HG03175 (cell line): ENCODE data around the gene SYNPO.

Experiments
- ATAC-seq: cut with Tn5 transposase; IDR thresholded peaks from one replicate; pipeline ENCODE4 v1.9.1; 2021; ENCODE audit warnings: mild to moderate bottlenecking, moderate library complexity; ENCODE audit not compliant: unreplicated experiment

The SYNPO gene

DNA sequence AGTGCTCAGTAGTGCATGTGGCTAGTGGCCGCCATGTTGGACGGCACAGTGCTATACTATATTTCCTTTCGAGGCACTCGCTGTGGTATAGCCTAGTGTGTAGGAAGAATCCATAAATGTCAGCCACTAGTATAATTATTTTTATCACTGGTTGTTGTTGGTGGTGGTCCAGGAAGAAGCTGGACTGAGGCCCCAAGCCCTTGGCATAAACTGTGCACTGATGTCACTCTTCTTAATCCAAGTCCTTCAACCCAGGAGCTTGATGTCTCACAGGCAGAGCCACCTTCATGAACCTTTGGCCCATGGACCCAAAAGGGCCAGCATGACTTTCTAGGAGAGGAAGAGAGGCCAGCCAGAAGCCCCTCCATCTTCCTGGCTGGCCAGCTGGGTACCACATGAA lies 32.5 kb upstream of the SYNPO start:
- no peak for ATAC-seq

DNA sequence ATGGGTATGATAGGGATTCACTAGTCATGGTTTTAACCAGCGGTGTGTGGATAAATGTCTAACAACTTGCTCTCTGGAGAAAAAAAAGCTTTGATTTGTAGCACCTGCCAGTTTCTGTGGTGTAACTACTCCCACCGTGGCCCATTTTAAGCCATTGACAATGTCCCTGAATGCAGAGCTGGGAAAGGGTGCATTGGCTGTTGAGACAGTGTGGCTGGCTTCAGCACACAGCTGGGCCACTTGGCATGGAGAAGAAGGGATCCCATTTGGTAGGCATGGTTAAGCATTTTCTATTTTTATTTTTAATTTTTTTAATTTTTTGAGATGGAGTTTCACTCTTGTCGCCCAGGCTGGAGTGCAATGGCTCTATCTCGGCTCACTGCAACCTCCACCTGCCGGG lies 31.5 kb upstream of the SYNPO start:
- no peak for ATAC-seq

DNA sequence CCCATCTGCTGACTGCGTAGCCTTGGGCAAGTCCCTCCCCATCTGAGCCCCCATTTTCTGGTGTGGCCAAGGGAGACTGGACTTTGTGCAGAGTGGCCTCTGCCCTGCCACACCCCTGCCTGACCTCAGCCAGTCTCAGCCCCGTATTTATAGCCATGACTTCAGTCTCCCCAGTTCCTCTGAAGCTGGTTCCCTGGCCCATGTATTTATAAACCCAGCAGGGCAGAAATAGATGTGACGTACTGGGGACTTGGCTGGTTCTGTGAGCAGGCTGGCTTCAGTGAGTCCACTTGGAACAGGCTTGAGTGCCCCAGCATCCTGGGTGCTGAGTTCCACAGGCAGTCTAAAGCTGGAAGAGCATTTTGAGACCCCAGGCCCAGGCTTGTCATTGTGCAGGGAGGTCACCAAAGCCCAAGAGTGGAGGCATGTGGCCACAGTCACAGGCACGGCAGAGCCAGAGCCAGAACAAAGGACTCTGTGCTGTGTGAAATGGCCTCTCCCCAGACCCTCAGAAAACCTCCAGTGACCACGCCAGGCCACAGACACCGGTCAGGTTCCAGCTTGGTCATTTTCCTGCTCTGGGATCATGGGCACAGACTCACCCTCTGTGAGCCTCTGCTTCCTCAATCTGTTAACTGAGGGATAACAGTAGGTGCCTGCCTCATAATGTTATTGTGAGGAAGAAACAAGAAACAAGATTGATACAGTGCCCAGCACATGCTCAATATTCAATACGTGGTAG lies 30.4 kb upstream of the SYNPO start:
- ATAC-seq, result no peak

DNA sequence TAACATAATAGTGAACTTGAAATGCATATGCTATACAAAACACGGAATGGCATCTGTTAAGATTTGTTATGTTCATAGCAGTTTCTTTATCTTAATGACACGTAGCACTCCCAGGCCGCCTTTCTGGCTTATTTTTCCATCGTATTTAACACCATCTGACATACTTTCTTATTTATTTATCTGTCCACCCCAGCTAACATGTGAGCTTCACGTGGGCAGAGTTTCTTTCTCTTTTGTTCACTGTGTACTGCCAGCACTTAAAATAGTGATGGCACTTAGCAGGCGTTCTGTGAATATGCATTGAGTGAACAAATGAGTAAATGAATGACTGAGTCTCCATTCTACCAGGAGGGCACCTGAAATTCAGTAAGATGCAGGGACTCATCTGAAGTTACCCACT lies 29.4 kb upstream of the SYNPO start:
- ATAC-seq, result no peak

DNA sequence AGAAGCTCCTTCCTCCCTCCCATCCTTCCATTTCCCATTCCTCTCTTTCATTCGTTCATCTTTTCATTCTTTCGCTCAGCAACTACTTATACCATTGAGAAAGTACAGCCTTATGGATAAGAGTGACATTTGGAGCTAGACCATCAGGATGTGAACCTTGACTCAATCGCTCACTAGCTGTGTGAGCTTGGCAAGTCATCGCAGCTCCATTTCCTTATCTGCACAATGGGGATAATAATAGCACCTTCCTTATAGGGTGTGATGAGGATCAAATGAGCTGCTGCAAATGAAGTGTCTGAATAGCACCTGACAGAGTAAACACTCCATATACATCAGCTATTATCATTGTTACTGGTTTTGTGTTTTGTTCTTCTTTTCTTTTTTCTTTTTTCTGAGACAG lies 28.1 kb upstream of the SYNPO start:
- no peak for ATAC-seq

DNA sequence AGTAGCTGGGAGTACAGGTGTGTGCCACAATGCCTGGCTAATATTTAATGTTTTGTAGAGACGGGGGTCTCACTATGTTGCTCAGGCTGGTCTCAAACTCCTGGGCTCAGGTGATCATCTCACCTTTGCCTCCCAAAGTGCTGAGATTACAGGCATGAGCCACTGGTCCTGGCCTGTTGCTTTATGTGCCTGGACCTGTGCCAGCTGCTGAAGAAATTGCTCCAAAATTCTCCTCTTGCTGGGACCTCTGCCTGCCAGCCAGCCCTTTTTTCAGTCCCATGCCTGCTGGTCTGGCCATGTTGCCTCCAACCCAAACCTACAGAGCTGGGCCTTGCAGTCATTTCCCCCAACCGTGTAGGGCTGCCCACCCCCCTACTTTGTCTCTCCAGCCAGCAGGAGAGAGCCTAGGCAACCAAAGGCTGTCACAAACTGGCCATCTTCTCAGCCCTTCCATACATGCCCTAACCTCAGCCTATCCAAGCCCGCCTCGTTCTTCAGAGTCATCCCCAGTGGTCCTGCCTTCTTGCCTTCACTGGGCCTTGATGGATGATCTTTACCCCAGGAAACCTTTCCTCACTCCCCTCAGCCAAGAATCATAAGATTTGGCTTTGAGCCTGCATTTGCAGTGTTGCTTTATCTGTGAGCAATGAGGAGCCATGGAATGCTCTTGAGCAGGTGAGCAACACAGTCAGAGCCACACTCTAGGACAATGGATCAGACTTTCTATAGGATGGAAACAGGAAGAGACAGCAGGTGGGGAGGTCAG lies 27.4 kb upstream of the SYNPO start:
- ATAC-seq, result no peak

DNA sequence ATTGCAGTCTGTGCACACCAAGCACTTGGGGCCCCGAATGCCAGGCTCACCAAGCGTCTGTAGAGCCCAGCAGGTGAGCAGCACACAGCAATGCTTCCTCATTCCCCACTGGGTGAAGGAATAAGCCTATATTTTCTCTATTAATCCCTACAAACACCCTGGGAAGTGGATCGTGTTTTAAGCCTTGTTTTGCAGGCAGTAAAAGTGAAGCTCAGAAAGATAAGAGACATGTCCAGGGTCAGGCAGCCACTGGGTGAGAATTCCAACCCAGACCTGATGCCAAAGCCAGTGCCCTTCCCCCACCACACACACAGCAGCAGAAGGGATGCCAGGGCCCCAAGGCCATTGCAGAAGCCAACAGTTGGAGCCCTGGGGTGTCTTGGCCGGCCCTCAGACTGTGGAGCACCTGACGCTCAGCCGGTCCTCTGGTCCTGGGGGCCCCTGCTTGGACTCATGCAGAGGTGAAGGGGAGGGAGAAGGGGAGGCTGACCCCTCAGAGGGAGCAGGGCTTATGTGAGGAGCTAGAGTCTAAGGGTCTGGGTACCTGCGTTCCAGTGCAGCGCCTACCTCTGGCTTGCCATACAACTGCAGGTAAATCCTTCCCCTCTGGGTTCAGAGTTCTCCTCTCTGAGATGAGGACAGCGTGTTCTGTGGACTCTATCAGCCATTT lies 26.3 kb upstream of the SYNPO start:
- no peak for ATAC-seq

DNA sequence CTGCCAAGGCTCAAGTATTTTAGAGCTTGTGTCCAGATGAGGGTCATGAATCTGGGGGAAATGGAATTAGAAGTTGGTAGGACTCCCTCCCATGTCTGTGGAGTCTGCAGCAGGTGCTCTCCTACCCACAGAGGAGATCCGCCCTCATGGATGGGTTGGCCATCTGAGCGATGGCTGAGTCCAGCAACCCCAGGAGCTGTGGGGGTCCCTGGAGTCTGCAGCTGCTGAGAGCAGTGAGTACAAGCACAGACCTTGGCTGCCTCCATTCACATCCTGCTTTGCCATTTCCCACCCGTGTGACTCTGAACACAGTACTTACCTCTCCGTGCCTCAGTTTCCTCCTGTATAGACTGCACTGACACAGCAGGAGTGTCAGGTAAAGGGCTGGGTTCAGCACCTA lies 25.8 kb upstream of the SYNPO start:
- ATAC-seq, result no peak

DNA sequence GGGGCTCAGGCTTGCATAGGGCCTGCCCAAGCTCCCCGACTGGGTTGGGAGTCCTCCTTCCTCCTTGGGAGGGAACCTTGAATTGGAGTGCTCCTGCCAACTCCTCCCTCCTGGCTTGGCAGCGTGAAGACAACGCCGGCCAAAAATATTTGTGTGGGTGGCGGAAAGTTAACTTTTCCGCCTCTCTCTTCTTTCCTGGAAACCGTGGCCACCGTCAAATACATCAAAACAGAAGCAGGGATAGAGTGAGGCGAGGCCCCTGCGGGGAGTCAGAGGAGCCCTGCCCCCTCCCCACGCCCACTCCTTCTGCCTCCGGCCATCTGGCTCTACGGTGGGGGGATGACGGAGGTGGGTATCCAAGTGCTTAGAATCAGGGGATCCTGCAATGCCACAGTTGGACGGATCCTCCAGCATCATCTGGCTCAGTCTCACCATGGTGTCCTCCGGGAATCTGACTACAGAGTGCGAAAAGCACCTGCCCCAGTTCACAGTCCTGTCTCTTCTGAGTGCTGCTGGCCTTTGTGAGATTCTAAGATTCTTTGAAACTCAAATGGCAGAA lies 25.2 kb upstream of the SYNPO start:
- no peak for ATAC-seq

DNA sequence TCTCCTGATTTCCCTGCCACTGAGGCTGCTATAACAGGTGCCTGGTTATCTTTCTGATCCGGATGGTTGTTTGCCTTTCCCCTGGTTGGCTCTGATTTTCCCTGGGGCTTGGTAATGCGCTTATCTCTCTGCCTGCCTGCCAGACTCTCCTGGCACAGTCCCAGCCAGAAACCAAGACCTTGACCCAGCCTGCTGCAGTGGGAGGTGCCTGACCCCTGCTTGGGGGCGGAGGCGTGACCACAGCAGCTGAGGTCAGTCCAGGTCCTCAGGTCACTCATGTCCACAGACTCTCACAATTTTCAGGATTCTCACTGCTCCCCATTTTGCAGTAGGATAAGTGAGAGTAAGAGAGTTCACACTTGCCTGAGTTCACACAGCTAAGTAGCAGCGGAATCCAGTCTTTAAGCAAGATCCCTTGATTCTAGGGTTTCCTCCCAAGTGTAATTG lies 24.4 kb upstream of the SYNPO start:
- ATAC-seq, result no peak

DNA sequence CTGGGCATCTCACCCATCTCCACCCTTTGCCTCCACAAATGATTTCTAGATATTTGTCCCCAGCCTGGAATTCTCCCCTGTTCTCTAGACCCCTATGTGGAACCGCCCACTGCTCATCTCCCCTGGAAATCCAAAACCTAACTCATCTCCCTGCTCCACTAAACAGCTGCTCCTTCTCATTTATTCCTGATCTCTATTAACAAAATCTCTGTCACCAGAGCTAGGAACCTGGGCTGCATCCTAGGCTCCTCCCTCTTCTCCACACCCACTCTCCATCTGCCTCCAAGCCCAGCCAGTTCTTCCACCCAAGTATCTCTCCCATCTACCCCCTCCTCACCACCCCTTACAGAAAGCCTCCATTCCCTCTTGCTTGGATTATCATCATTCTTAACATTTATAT lies 24.0 kb upstream of the SYNPO start:
- no peak for ATAC-seq

DNA sequence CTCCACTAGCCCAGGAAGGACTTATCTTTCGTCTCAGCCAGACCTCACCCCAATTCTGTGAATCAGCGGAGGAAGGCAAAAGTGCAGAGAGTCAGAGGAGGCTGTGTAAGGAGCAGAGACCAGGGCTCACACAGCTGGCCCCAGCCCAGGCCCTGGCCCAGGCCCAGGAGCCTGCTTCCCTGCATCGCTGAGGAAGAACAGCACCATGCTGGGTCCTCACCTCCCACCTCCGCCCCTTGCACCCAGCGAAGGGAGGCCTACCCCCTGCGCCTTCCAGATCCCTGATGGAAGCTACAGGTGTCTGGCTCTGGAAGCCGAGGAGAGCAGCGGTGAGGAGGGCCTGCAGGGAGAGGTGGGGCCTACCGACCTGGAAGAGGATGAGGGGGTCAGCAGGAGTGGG lies 22.3 kb upstream of the SYNPO start:
- ATAC-seq, result no peak

DNA sequence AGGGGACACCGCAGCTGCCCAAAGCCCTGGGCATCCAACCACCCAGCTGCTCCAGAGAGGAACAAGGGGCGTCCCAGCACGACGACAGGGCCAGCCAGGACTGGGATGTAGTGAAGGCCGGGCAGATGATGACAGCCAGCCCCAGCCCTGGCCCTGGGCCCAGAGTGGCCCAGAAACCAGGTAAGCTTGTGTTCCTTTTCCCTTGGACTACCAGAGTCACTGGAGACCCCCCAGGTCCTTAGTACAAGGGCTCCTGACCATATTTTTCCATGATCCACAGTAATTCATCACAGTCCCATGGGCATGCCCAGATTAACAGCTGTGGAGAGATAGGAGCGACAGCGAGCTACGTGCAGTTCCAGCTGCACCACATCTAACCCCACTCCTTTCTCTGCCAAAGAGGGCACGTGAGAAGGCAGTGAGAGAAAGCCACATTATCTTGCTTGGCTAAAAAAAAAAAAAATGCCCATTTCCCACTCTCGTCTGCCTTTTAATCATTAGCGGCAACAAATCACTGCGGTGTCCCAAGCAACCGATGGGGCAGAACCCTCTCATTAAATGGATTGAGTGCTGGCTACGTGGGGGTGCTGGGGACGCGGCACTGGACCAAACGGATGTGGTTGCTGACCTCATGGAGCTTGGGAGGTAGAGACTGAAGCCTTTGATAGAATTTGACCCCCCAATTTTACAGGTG lies 21.7 kb upstream of the SYNPO start:
- no peak for ATAC-seq

DNA sequence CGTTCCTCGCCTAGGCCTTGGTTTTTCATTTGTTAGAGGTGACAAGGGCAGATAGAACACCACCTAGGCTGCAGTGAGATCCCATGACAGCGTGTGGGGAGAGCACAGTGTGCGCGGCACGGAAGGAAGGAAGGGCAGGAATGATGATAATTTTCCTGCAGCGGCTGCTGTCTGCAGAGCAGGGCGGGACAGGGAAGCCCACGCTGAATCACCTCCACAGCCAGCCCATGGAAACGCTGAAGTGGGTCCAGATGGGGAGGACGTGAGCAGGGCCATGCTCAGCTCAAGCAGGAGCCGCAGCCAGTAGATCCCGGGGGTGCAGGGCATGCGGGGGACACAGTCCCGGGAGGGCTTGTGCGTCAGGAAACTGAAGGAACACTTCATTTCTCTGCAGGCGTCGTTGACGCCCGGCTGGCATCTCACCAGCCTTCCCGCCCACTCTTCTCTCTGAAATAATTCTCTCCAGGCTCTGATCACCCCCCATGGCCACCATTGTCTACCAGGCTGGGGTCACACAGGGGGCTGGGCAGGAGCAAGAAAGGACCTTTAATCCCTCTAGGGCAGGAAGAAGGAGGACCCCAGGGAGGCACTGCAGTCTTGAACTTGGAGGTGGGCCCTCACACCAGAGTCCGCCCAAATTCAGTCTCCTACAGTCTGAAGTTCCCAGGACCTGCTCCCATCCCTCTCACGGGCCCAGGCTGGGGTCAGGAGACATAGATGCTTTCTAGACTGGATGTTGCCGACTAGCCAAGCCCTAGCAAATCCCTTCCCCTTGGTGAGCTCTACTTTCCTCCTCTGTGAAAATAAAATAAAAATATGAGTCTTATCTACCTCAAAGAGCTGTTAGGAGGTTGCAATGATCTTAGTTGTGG lies 20.9 kb upstream of the SYNPO start:
- no peak for ATAC-seq

DNA sequence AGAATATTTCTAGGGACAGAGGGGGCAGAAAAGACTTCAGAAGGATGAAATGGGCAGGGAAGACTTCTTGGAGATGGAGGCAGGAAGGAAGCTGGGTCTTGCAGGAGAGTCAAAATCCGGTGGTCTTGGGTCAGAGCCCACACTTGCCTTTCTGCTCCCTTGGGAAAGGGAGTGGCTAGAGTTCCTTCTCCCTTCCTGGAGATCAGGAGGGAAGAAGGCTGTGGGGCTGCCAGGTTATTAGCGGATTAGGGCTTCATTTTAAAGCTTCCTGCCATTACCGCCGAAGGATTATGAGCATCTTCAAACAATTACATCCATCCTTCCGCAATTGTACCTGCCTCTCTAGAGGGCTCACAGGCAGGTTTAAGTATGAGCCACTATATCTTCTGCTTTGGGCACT lies 19.2 kb upstream of the SYNPO start:
- ATAC-seq, result no peak

DNA sequence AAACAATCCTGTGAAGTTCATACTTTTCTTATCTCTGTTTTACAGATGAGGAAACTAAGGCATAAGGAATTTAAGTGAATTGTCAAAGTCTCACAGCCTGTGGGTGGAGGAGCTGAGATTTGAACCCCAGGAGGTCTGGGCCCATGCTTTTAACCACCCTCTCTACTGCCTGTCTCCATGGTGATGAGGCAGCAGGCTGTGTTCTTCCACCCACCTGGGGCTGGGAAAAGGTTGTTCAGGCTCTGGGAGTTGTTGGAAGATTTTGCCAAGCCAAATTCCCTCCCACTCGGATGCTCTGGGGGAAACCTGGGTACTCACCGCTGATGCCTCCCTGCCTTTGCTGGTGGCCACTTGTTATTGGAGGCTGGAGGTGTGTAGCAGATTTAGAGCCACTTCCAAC lies 18.3 kb upstream of the SYNPO start:
- ATAC-seq, result no peak

DNA sequence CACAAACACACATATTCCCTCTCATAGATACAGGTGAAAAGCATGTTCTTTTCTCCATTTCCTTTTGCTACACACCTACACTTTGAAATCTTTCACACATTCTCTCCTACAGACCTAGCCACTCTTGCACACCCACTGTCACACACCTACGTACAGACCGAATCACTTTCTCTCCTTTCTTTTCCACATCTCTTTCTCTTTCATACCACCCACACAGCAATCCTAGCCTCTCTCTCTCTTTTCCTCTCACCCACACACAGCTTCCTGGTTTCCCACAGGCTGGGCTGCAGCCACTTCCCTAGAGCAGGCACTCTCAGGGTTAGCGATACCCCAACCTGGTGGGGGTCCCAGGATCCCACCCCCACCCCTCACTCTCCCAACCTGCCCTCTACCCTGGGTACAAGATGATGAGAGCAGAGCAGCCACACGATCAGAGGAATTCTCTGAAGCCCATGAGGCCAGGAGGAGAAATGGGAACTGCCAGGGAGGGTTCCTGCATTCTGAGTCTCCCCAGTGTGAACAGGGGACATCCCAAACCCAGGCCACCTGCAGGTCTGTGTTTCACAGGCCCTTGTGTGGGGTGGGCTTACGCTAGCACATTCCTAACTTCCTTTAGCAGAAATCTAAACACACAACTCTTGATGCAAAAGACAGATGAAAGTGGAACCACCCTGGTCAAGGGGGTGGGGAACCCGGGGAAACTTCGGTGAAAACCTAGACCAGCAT lies 17.1 kb upstream of the SYNPO start:
- ATAC-seq, result no peak

DNA sequence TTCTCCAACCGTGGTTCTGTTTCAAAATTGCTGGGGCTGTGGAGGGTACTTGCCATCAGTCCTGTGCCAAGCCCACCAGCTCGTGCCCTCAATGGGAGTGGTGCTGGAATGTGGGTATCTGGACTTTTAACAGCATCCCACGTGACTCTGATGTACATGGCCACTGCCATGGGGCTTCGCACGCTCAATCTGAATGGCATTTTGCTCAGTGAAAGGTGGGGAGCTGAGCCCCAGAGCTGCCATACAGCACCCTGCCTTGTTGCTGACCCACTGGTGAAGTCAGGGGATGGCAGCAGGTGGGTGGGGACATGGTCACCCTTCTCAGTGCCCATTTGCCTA lies 16.6 kb upstream of the SYNPO start:
- ATAC-seq, result no peak

DNA sequence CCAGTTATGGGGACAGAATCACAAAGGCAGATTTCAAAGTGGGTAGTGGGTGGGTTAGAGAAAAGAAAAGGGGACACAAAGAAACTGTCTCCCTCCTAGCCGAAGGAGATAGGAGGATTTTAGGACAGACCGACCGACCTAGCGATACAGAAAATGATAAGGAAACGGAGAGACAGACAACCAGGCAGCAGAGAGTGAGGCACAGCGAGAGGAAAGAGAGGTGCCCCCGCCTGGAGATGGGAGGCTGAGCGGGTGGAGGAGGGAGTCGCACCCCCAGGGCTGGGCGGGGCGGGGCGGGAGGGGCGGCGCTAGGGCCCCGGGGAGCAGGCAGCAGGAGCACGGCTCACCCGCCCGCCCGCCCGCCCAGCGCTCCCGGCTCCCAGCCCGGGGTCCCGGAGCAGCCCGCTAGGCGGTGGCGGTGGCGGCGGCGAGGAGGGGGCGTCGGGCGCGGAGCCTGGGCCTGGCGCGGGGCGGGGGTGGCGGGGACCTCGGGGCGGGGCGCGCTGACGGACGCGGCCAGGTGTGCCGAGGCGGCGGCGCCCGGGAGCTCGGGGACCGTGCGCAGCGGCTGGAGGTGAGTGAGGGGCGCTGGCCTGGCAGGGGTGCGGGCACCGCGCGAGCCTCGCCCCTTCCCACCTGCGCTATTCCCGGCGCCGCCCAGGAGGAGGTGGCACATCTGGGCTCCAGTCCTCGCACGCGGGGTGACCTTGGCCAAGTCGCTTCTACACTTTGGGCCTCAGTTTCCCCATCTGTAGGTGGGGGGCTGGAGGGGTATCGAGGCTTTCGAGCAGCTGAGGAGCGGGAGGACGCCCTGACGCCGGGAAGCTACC lies 15.9 kb upstream of the SYNPO start:
- ATAC-seq, result peak; percentile 36
